GM18502 (cell line): ENCODE data around the gene STX11.
A peak's percentile ranks its signal among the peaks of the same experiment; 100 is the strongest.

Source experiments
- ATAC-seq: cut with Tn5 transposase; IDR thresholded peaks from one replicate; pipeline ENCODE4 v1.9.1; 2021; ENCODE audit warnings: mild to moderate bottlenecking; ENCODE audit not compliant: unreplicated experiment, poor library complexity

Gene STX11

GRCh38 chr6:144140867-144141266 lies 9.4 kb upstream of the STX11 start:
- peak; percentile 89 for ATAC-seq

GRCh38 chr6:144141470-144141869 lies 8.8 kb upstream of the STX11 start:
- no peak for ATAC-seq

- no peak for ATAC-seq
These were observed 7.2 kb upstream of the STX11 start for GRCh38 chr6:144143106-144143505.

- ATAC-seq, result no peak
These were observed 6.4 kb upstream of the STX11 start for GRCh38 chr6:144143878-144144277.

GRCh38 chr6:144144996-144145395 lies 5.3 kb upstream of the STX11 start:
- no peak for ATAC-seq

- ATAC-seq, result no peak
These were observed 4.8 kb upstream of the STX11 start for GRCh38 chr6:144145541-144145940.

GRCh38 chr6:144148886-144149285 lies 1.4 kb upstream of the STX11 start:
- ATAC-seq, result no peak

- no peak for ATAC-seq
These were observed 791 bp upstream of the STX11 start for GRCh38 chr6:144149558-144149893.

GRCh38 chr6:144150710-144151657 lies 667 bp downstream of the STX11 start:
- ATAC-seq, result peak; percentile 63

GRCh38 chr6:144152334-144152900 lies 2.1 kb downstream of the STX11 start:
- no peak for ATAC-seq

- no peak for ATAC-seq
These were observed 2.9 kb downstream of the STX11 start for GRCh38 chr6:144153260-144153659.

- ATAC-seq, result no peak
These were observed 3.7 kb downstream of the STX11 start for GRCh38 chr6:144153971-144154370.

- peak; percentile 67 for ATAC-seq
These were observed 5.2 kb downstream of the STX11 start for GRCh38 chr6:144155529-144155928.

- ATAC-seq, result no peak
These were observed 6.0 kb downstream of the STX11 start for GRCh38 chr6:144156338-144156737.

GRCh38 chr6:144156991-144157390 lies 6.7 kb downstream of the STX11 start:
- no peak for ATAC-seq

GRCh38 chr6:144158133-144158532 lies 7.8 kb downstream of the STX11 start:
- no peak for ATAC-seq

- ATAC-seq, result no peak
These were observed 8.9 kb downstream of the STX11 start for GRCh38 chr6:144159223-144159622.

GRCh38 chr6:144159742-144160141 lies 9.4 kb downstream of the STX11 start:
- ATAC-seq, result no peak

- ATAC-seq, result no peak
These were observed 10.2 kb downstream of the STX11 start for GRCh38 chr6:144160431-144161005.

- no peak for ATAC-seq
These were observed 11.7 kb downstream of the STX11 start for GRCh38 chr6:144161975-144162374.

- peak; percentile 68 for ATAC-seq
These were observed 12.7 kb downstream of the STX11 start for GRCh38 chr6:144162977-144163376.
